ENCODE measurements around the gene KCNH1.
"Not testable (repeated sequence)": the region's sequence is repeated elsewhere in the genome, so short reads cannot be mapped to it uniquely, and the experiment has no call there.

KCNH1 gene

DNA sequence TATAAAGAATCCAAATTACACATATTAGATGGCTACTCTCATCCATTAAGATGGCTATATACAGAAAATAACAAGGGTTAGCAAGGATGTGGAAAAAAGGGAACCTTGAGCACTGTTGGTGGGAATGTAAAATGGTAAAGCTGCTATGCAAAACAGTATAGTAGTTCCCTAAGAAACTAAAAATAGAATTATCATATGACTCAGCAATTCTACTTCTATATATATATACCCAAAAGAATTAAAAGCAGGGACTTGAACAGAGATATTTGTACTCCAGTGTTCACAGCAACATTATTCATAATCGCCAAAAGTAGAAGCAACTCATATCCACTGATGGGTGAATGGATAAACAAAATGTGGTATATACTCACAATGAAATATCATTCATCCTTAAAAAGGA lies 126.1 kb downstream of the KCNH1 start:
- DNase-seq = no peak

DNA sequence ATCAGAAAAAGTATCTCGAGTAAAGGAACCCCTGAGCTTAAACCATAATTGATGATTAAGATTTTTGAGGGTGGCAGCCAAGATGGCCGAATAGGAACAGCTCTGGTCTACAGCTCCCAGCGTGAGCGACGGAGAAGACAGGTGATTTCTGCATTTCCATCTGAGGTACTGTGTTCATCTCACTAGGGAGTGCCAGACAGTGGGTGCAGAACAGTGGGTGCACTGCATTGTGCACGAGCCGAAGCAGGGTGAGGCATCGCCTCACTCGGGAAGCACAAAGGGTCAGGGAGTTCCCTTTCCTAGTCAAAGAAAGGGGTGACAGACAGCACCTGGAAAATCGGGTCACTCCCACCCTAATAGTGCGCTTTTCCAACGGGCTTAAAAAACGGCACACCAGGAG lies 138.0 kb downstream of the KCNH1 start:
- not testable (repeated sequence) for DNase-seq

DNA sequence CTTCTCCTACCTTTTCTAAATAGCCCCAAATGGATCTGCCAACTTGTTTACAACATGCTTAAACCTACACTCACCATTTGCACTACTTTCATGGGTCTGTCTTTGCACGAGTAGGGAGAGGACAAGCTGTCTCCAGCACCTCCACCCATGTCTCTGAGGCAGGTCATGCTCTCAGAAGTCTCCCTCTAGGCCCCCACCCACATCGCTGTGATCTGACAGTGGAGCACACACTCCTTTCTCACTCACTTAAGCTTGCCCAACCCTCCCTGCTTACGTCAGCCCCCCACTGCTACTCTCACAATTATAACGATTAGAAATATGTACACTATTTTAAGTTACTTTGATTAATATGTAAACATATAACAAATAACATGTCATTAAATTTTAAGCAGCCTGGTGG lies 141.1 kb downstream of the KCNH1 start:
- no peak for DNase-seq

DNA sequence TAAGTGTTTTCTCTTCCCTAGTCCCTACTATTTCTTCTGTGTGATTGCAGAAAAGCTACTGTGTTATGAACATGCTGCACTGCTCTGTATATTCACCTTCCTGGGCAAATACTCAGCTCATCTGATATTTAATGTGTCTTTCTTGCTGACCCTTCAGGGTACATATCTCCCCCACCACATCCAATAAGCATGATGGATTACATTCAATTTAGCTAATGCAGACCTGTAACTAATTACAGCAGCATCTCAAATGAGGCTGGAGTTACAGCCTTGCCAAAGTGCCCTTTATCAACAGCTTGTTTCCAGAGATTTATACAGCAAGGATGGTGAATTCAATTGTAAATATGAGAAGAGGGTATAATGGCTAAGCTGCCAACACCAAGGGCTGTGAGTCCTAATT lies 144.0 kb downstream of the KCNH1 start:
- DNase-seq = no peak

DNA sequence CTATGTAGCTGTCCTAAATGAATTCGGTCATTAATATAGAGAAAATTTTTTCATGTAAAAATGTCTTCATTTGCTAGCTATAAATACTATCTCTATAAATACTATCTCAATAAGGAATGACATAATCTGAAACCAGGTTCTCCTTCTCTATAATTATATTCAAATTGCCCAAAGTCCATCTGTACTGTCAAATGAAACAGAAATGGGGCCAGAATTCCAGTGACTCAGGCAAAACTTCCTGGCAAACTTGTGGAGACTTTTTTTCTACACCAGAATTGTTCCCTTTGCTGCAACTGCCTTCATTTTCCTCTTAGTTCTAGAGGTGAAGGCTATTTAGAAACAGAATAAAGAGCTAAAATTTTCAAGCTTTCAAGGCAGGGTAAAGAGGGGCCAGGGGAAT lies 152.5 kb downstream of the KCNH1 start:
- DNase-seq = no peak

DNA sequence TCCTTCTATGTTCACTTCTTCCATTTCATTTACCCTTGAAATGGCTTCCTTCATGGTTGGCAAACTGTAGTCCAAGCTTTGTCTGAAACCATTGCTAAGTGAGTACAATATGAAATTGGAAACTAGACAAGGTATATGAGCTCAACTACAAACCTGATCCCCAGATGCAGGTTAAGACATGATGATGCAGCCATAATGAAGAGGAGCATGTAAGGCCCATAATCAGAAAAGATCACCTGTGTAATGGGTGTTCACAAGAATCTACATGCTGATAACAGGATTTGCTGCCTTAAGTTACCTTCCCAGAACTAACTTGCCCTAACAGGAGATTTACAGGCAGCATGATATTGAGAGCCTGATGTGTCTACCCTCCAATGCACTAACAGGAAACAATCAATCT lies 153.9 kb downstream of the KCNH1 start:
- no peak for DNase-seq

DNA sequence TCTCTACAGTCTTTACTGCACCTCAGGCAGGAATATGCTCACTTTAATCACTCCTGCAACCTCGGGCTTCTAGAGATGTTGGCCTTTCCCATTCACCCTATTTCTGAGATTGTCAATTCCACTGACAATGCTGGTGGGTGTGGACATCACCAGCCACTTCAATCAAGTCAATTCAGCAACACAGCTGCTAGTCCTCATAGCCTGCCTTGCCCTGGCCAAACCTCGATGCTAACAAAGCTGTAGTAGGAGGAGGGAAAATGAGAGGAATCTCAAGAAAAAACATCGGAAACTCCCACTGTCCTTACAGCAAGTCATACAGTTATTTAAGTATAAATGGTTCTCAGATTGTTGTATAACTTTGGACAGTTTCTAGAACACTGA lies 155.0 kb downstream of the KCNH1 start:
- no peak for DNase-seq

DNA sequence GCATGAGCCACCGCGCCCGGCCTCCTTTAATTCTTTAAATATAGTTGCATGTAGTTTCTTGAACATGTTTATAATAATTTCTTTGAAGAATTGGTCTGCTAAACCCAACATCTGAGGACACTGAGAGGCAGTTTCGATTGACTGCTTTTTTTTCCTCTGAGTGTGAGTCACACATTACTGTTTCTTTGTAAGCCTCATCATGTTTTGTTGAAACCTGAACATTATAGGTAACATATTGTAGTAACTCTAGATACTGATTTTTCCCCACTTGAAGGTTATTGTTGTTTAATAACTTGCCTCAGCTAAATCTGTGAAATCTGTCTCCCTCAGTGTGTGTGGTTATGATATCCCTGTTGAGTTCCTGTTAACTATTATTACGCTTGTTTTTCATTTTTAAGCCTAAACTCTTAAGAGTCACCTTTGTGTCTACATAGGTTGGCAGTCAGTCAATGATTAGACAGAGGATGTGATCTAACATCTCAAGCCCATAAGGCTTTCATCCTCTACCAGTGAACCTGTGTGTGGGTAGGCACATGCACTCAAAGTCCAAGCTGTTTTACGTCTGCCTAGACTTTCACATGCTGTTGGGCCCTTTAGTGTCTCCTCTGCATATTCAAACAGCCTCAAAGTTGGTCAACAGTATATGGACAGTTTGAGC lies 155.5 kb downstream of the KCNH1 start:
- no peak for DNase-seq

DNA sequence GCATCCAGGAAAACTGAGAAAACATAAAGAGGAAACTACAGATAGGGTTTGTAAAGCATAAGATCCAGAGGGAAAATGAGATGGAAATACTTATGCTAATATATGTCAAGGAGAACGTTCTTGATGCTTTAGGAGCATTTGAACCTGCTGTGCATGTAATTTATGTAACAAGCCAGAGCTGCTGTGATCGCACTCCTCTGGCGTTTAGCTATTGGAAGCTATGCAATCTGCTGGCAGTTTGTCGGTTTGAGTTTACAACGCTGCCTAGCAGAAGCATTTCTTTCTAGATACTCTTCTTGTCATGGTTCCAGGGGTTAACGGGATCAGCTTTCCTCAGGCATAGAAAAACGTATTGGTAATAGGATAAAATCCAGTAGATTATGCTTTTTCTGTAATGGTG lies 182.7 kb downstream of the KCNH1 start:
- DNase-seq = no peak

DNA sequence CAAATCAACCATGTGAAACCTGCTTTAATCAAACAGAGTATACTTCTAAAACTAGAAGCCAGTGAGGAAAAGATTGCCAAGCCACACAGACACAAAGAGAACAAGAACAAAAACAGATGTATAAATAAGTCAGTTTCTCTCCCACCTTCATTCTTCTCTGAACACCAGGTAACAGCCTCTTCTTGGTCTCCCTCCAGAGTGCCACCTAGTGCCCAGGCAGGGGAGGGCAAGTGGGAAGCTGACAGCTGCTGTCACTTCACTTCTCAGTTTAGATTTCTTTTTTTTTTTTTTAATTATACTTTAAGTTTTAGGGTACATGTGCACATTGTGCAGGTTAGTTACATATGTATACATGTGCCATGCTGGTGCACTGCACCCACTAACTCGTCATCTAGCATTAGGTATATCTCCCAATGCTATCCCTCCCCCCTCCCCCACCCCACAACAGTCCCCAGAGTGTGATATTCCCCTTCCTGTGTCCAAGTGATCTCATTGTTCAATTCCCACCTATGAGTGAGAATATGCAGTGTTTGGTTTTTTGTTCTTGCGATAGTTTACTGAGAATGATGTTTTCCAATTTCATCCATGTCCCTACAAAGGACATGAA lies 183.9 kb downstream of the KCNH1 start:
- DNase-seq = peak; percentile 25

DNA sequence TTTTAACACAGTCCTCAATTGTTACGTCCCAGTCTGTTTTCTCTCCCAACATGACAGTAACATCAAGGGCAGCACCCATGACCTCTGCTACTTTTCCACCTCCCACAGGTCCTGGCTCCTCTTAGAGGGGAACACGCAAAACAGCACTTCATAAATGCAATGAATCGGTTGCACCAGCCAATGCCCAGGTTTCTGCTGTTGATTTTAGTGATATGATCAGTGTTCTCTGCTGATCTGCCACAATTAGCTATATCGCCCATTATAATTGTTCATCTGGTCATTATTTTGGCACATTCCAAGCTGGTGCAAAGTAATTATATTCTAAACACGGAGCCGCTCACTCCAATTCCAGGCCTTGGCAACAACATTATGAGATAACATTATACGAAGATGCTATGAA lies 184.5 kb downstream of the KCNH1 start:
- no peak for DNase-seq

DNA sequence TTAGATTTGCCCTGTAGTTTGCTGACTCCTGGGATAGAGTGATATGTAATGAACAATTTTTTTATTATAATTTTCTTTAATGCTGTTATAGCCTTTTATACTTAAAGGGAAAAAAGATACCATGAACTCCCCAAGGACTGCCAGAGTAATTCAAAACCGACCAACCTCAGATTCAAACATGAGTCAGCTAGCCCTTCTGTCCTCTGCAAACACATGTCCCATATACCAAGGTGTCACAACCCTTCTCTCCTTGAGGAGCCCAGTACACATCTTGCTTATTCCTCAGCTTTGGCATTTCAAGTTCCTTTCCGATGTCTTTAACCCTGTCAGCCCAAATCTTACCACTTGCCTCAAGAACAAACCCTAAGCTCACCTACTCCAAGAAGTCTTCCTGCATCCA lies 184.9 kb downstream of the KCNH1 start:
- DNase-seq = no peak

DNA sequence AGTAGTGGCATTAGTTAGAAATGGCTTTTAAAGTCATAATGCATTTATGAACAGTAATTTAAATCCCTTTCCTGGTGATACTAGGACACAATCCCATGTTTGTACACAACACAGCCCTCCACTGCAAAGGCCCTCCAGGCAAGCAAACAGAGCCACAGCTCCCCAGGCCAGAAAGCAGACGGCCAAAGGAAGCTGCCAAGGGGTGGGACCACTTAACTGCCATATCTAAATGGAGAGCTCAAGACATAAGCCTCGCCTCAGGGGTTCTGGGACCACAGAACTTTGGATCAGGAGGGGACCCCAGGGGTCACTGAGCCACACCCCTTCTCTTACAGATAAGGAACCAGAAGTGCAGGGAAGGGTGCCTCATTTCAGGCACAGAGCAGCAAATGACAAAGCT lies 189.7 kb downstream of the KCNH1 start:
- DNase-seq = no peak

DNA sequence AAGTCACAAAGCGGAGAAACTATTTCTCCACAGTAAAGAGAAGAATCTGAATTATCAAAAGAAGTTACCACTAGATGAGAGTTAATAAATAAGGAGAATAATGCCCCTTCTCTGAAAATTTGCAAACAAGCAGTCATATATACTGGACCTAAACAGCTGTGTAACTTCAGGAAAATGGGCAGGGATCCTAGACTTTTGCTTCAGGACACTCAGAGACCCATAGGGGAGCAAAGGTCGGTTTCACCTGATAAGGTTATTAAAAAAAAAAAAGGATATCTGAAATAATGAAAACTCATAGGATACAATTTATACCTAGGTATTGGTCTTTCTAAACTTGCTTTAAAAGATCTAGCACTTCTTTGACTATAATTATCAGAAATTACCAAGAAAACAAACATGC lies 191.4 kb downstream of the KCNH1 start:
- no peak for DNase-seq

DNA sequence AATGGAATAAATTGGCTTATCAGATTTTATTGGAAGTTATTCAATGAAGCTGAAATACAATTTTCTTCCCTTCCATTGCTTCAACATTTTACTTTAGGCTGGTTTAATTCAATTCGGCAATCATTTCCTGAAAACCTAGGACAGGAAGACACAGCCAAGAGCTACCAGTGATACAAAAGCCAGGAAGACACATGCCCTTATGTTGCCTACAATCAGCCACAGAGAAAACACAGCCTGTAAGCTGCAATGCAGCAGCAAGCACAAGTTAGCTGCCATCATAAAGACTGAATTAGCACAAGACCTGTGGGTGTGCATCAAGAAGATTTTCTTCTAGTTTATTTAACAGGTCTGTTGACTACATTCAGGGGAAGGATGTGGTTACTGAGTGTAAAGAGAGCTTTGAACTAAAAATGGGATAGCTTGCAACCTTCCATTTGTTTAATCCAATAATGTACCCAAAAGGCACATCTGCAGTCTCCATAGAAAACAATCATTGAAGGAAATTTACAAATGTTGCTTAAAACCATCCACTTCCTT lies 193.8 kb downstream of the KCNH1 start:
- no peak for DNase-seq

DNA sequence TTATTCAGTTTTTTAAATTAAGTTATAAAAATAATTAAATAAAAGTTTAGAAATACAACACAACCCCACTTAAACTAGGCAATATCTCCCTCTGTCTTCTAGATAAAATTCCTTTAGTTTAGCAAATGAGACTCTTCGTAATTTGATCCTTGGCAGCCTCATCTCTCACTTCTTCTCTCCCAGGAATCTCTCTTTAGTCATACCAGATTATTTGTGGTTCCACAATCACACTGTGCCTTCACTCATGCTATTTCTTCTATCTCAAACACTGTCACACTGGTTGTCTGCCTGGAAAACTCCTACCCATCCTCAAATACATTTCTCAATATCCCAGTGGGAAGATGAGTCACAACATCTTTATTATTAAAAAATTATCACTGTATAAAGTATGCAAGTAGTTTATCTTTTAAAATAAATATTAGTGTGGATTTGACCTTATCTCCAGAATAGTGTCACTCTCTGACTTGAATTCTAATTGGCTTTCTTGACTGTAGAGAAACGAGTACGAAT lies 195.5 kb downstream of the KCNH1 start:
- DNase-seq = peak; percentile 18

DNA sequence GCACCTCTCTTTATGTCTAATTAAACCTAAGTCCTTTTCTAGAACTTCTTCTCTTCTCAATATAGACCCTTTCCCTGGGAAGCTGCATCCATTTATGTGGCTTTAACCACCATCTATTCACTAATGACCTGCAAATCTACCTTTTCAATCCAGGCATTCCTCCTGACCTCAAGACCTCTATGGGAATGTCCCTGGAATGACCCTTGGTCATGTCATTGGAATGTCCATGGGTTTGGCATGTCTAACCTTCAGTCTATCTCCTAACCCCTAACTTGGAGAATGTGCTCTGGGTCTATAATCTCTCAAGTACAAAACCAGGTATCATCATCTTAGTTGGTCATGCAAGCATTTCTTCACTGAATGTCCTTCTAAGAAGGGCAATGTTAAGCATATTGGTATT lies 196.1 kb downstream of the KCNH1 start:
- DNase-seq = no peak

DNA sequence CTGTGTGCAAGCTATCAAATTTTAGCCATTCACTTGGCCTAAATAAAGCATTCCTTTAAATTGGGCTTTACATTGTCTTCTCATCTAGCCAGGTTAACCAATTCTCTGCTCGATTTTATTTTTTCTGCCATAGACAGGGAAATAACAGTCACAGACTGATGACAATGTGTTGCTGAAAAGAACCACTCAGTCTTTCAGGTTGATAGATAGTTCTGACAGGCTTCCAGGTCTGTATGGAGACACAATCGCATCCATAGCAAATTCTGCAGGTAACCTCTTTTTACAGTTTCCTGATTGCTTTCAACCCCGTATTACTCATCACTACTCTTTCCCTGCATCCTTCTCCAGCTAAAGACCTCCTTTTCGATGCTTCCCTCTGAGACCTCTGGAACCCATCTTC lies 198.0 kb downstream of the KCNH1 start:
- no peak for DNase-seq

DNA sequence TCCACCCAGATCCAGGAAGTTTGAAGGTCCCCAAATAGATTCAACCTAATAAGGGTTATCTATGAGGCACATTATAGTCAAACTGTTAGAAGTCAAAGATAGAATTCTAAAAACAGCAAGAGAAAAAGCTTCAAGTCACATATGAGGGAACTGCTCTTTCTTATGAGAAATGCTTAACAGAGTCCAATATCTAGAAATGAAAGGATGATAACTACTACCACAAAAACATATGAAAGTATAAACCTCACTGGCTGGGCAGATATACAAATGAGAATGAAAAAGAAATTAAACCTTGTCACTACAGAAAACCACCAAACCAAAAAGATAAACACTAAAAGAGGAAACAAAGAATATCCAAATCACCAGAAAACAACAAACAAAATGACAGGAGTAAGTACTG lies 201.8 kb downstream of the KCNH1 start:
- no peak for DNase-seq

DNA sequence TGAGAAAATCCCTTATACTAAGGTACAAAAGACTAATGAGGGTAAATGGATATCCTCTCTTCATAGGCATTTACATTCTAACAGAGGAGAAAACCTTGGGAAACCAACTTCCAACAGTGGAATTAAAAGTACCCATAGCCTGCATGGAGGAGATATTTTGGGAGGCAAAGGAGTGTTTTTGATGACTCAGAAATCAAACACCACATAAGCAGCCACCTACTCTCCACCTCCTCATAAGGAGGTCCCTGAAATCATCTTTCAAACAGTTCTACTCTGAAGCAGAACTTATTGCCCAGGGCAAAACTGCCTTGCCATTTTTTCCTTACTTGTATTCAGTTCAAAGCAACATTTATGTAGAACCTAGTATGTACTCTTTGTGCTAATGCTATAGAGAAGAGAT lies 211.3 kb downstream of the KCNH1 start:
- DNase-seq = no peak

DNA sequence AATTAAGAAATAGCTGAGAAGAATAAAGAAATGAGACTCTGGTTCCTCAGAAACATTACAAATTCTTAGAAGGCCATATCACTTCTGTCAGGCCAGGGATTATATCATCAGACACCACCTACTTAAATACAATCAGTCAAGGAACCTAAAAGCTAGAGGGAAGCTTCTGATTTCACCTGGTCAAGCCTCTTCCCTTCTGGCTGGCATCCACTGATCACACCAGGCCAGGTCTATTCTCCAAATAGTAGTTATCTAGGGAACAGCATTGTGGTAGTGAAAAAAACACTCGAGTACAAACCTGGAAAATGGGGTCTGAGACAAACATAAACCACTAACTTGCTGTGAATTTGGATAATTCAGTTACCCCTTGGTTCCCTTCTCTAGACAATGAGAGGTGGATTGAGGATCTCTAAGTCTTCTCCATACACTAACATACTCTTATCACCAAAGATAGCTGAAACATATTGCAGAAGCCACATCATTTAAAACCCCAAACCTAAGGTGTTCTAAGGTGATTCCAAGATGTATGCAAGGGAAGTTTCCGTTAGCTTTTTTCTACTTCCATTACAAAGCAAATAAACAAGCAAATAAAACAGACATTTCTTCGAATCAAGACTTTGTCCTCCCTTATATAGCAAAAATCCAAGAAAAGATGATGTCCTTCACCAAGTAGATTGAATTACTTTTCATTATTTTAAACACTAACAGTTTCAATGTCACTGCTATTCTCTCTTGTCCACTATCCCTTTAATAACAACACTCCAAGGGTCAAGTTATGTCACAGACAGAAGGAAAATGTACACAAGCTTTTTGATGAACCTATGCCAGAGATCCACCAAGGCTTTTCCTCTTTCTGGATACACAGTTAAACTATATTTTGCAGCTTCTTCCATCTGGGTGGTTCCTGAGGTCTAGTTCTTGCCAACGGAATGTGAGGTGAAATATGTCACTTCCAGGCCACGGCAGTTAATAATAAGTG lies 212.9 kb downstream of the KCNH1 start:
- no peak for DNase-seq

DNA sequence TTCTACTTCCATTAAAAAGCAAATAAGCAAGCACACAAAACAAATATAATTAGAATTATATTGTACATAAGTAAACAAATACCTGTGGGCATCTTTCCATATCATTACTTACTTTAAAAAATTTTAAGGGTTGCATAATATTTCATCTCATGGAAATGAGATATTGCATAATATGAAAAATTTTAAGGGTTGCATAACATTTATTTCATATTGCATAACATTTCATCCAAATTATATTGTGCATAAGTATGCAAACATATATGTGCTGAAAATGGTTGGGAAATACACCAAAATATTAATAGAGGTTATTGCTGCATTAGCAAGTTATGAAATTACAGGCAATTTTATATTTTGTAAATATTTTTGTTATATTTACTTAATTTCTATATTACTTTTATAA lies 213.7 kb downstream of the KCNH1 start:
- DNase-seq = no peak

DNA sequence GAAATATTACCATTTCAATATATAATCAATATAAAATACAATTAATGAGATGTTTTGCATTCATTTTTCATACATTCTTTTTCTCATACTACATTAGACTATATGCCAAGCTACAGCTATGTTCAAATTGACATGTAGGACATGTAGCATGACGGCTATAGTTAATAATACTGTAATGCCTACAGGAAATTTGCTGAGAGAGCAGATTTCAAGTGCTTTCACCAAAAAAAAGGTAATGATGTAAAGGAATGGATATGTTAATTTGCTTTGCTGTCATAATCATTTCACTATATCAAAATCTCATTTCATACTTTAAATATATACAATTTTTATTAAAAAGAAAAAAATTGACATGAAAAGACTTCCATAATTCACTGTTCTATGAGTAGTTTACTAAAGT lies 215.1 kb downstream of the KCNH1 start:
- no peak for DNase-seq
